Vagina (tissue), 2 donors: ENCODE data around the gene NETO2. TPM values are rescaled to one million over a fixed set of nuclear protein-coding genes. Genes with fewer than 3 reads are reported as not detected.

Source experiments
- DNase-seq, 2 donors: peaks; one replicate each; pipeline ENCODE4 v3.0.0-alpha.2; 2017; ENCODE audit errors: extremely low spot score in 2 of 2
- H3K27ac ChIP-seq: fragments of 200-600 bp; sonication (generic); one replicate; pipeline ENCODE4 v1.5.1; 2019
- H3K27me3 ChIP-seq: fragments of 200-600 bp; sonication (generic); one replicate; pipeline ENCODE4 v1.5.1; 2019
- H3K36me3 ChIP-seq, 2 donors: fragments of 200-600 bp; sonication (generic); one replicate each; pipeline ENCODE4 v1.5.1; 2017 to 2019
- H3K4me1 ChIP-seq: fragments of 200-600 bp; sonication (generic); one replicate; pipeline ENCODE4 v1.5.1; 2019
- H3K4me3 ChIP-seq, 2 donors: fragments of 200-600 bp; sonication (generic); 1 replicate in 1 of 2; 2 replicates in 1 of 2; pipeline ENCODE4 v1.5.1; 2016 to 2019
- H3K9me3 ChIP-seq: fragments of 200-600 bp; sonication (generic); one replicate; pipeline ENCODE4 v1.5.1; 2019
- CTCF ChIP-seq, 3 experiments: fragments of 450-650 bp in 2 of 3; fragments of 200-600 bp in 1 of 3; sonication (generic) in 1 of 3; IDR thresholded peaks; one replicate each; pipeline ENCODE4 v1.5.1; 2017 to 2019; ENCODE audit warnings: antibody characterized with exemption in 3 of 3, mild to moderate bottlenecking in 2 of 3, moderate library complexity in 2 of 3
- POLR2A ChIP-seq, 2 donors: fragments of 450-650 bp; IDR thresholded peaks; one replicate each; pipeline ENCODE4 v1.6.1; 2017; ENCODE audit warnings: antibody characterized with exemption in 2 of 2, mild to moderate bottlenecking in 2 of 2, moderate library complexity in 2 of 2
- POLR2AphosphoS5 ChIP-seq, 2 donors: sonication (generic); formaldehyde crosslinking; IDR thresholded peaks; one replicate each; pipeline ENCODE4 v1.9.0; 2017; ENCODE audit warnings: antibody characterized with exemption in 2 of 2, mild to moderate bottlenecking in 2 of 2, low read depth in 1 of 2; ENCODE audit not compliant: insufficient read depth in 1 of 2
- intact Hi-C: fragments of 100-400 bp; cut with DNase I; formaldehyde crosslinking; loops from one replicate; pipeline ENCODE4 v1.15.1; 2023
- total RNA-seq: library from RNA; depleted of rRNA; stranded (reverse); fragments of >200 nt; gene quantifications from one replicate; pipeline ENCODE4 v1.2.3, GENCODE V29; 2016

The NETO2 gene
- total RNA-seq, 1 donor from 2014 or later, result 2.7 TPM

GRCh38 chr16:47052666-47053640, 90.8 kb downstream of the NETO2 start:
- no peak for DNase-seq
- no peak overlapping the region for H3K27ac ChIP-seq
- no peak overlapping the region for H3K4me3 ChIP-seq
- H3K27me3 ChIP-seq, result no peaks in the 10 kb centered on the region
- intact Hi-C loops, result no loop called here
- no peaks in the 10 kb centered on the region for H3K36me3 ChIP-seq
- H3K4me1 ChIP-seq, result no peaks in the 10 kb centered on the region
- TF ChIP-seq POLR2AphosphoS5 (IDR thresholded peaks at IDR 0.05; ENCODE audit: insufficient read depth in 1 of 2, low read depth in 1 of 2), result no peak
- no peaks in the 10 kb centered on the region for H3K9me3 ChIP-seq

GRCh38 chr16:47051031-47051430, 92.7 kb downstream of the NETO2 start:
- Histone ChIP-seq H3K36me3 (no peaks in the 10 kb centered on the region), H3K9me3 (no peaks in the 10 kb centered on the region), H3K4me1 (no peaks in the 10 kb centered on the region), H3K27ac (no peak overlapping the region), H3K4me3 (no peak overlapping the region), H3K27me3 (no peaks in the 10 kb centered on the region)
- DNase-seq, result no peak
- TF ChIP-seq POLR2A (IDR thresholded peaks at IDR 0.05), result no peak
- no peak for TF ChIP-seq CTCF (IDR thresholded peaks at IDR 0.05)
- no peak for TF ChIP-seq POLR2AphosphoS5 (IDR thresholded peaks at IDR 0.05; ENCODE audit: insufficient read depth in 1 of 2, low read depth in 1 of 2)
- intact Hi-C loops, result no loop called here

- Histone ChIP-seq H3K4me1 (no peaks in the 10 kb centered on the region), H3K27me3 (no peaks in the 10 kb centered on the region), H3K9me3 (no peaks in the 10 kb centered on the region), H3K36me3 (no peaks in the 10 kb centered on the region), H3K27ac (no peak overlapping the region), H3K4me3 (no peak overlapping the region)
- no peak for TF ChIP-seq CTCF (IDR thresholded peaks at IDR 0.05)
- no peak for TF ChIP-seq POLR2A (IDR thresholded peaks at IDR 0.05)
- TF ChIP-seq POLR2AphosphoS5 (IDR thresholded peaks at IDR 0.05; ENCODE audit: insufficient read depth in 1 of 2, low read depth in 1 of 2), result no peak
- intact Hi-C loops, result no loop called here
- no peak for DNase-seq
Measured at GRCh38 chr16:47049901-47050583, 93.7 kb downstream of the NETO2 start.

GRCh38 chr16:47047524-47048203, 96.1 kb downstream of the NETO2 start:
- H3K4me3 ChIP-seq, result no peak overlapping the region
- no peaks in the 10 kb centered on the region for H3K9me3 ChIP-seq
- TF ChIP-seq POLR2A (IDR thresholded peaks at IDR 0.05) (no peak), CTCF (IDR thresholded peaks at IDR 0.05) (no peak), POLR2AphosphoS5 (IDR thresholded peaks at IDR 0.05; ENCODE audit: insufficient read depth in 1 of 2, low read depth in 1 of 2) (no peak)
- no peaks in the 10 kb centered on the region for H3K36me3 ChIP-seq
- intact Hi-C loops, result no loop called here
- H3K27ac ChIP-seq, result no peak overlapping the region
- H3K4me1 ChIP-seq, result no peaks in the 10 kb centered on the region
- DNase-seq, result no peak
- no peaks in the 10 kb centered on the region for H3K27me3 ChIP-seq

- TF ChIP-seq CTCF (IDR thresholded peaks at IDR 0.05) (no peak), POLR2A (IDR thresholded peaks at IDR 0.05) (no peak), POLR2AphosphoS5 (IDR thresholded peaks at IDR 0.05; ENCODE audit: insufficient read depth in 1 of 2, low read depth in 1 of 2) (no peak)
- DNase-seq, result no peak
- intact Hi-C loops, result no loop called here
- H3K27ac ChIP-seq, result no peak overlapping the region
- no peaks in the 10 kb centered on the region for H3K9me3 ChIP-seq
- H3K4me1 ChIP-seq, result no peaks in the 10 kb centered on the region
- H3K36me3 ChIP-seq, result no peaks in the 10 kb centered on the region
- H3K27me3 ChIP-seq, result no peaks in the 10 kb centered on the region
- H3K4me3 ChIP-seq, result no peak overlapping the region
Measured at GRCh38 chr16:47046726-47047523, 96.8 kb downstream of the NETO2 start.
